ENCODE results near the gene NOTCH1. TPM values are rescaled to one million over a fixed set of nuclear protein-coding genes. Genes with fewer than 3 reads are reported as not detected.

Gene NOTCH1
- total RNA-seq, 4 donors from 2014 or later: 32.0 to 40.8 (median 36.2) TPM

GRCh38 chr9:136522314-136523237 is 23.3 kb downstream of the NOTCH1 start:
- no peaks in the 10 kb centered on the region for H3K27me3 ChIP-seq
- 72 to 85% methylated on average over 3 to 5 of the region's 59 CpGs for WGBS, 2 donors
- peaks cover 0 to 52% (median 23%) of the 10 kb centered on the region in 3 donors for H3K4me1 ChIP-seq
- intact Hi-C loops (cut with DNase I): no loop called here
- H3K9me3 ChIP-seq: no peaks in the 10 kb centered on the region
- no peak overlapping the region for H3K4me3 ChIP-seq
- no peak for TF ChIP-seq POLR2A (IDR thresholded peaks at IDR 0.05)
- no peak for TF ChIP-seq CTCF (IDR thresholded peaks at IDR 0.05)
- peaks cover 32 to 64% (median 33%) of the 10 kb centered on the region in 3 donors for H3K36me3 ChIP-seq
- no peak for DNase-seq
- peak overlapping the region in 2 of 4 donors; percentile 6 to 28 for H3K27ac ChIP-seq

DNA sequence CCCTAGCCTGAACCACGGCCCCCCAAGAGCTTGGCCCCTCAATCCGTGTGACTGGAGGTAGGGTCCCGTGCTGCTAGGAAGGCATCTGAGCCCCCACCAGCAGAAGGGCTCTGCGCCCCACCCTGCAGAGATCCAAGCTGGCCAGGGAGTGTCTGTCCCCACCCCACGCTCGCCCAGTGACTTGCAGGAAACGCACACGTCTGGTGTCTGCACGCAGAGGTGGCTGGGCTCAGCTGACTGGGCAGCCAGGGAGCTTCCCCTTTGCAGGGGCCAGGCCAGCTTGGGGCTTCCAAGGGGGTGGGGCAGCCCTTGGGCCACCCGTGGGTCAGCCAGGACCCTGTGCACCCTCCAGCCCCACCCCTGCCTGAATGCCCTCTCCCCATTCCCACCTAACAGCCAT is 24.3 kb downstream of the NOTCH1 start:
- peaks cover 39 to 75% (median 43%) of the 10 kb centered on the region in 3 donors for H3K36me3 ChIP-seq
- no peak for TF ChIP-seq POLR2A (IDR thresholded peaks at IDR 0.05)
- no peak for TF ChIP-seq CTCF (IDR thresholded peaks at IDR 0.05)
- no peaks in the 10 kb centered on the region for H3K9me3 ChIP-seq
- peaks cover 0 to 51% (median 14%) of the 10 kb centered on the region in 3 donors for H3K4me1 ChIP-seq
- no peak for DNase-seq
- H3K4me3 ChIP-seq: no peak overlapping the region
- H3K27ac ChIP-seq: peak overlapping the region in 1 of 4 donors; percentile 44
- H3K27me3 ChIP-seq: no peaks in the 10 kb centered on the region
- intact Hi-C loops (cut with DNase I): no loop called here
- WGBS, 2 donors: 22 to 67% methylated on average over 1 of the region's 10 CpGs

DNA sequence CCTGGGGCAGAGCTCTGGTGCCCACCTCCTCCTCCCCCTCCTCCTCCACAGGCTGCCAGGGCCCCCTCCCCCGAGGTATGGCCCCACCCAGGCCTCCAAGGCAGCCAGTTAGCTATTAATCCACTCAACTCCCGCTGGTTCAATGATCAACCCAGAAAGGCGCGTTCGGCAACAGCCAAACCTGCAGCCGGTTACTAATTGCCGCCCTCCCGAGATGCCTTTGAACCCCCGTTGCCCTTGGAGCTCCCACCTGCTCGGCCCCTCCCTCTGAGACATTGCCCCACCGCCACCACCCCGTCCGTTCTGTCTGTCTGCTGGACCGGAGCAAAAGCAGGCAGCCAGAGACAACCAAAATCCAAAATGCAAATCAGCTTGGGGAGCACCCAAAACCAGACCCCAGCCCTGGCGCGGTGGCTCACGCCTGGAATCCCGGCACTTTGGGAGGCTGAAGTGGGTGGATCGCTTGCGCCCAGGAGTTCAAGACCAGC is 25.8 kb downstream of the NOTCH1 start:
- intact Hi-C loops (cut with DNase I): no loop called here
- H3K27ac ChIP-seq: no peak overlapping the region
- DNase-seq: no peak
- H3K36me3 ChIP-seq: peaks cover 52 to 89% (median 58%) of the 10 kb centered on the region in 3 donors
- no peaks in the 10 kb centered on the region for H3K9me3 ChIP-seq
- H3K4me1 ChIP-seq: peaks cover 0 to 37% (median 3%) of the 10 kb centered on the region in 3 donors
- 86 to 92% methylated on average over 8 to 15 of the region's 20 CpGs for WGBS, 2 donors
- no peak for TF ChIP-seq CTCF (IDR thresholded peaks at IDR 0.05)
- no peak for TF ChIP-seq POLR2A (IDR thresholded peaks at IDR 0.05)
- no peak overlapping the region for H3K4me3 ChIP-seq
- no peaks in the 10 kb centered on the region for H3K27me3 ChIP-seq

DNA sequence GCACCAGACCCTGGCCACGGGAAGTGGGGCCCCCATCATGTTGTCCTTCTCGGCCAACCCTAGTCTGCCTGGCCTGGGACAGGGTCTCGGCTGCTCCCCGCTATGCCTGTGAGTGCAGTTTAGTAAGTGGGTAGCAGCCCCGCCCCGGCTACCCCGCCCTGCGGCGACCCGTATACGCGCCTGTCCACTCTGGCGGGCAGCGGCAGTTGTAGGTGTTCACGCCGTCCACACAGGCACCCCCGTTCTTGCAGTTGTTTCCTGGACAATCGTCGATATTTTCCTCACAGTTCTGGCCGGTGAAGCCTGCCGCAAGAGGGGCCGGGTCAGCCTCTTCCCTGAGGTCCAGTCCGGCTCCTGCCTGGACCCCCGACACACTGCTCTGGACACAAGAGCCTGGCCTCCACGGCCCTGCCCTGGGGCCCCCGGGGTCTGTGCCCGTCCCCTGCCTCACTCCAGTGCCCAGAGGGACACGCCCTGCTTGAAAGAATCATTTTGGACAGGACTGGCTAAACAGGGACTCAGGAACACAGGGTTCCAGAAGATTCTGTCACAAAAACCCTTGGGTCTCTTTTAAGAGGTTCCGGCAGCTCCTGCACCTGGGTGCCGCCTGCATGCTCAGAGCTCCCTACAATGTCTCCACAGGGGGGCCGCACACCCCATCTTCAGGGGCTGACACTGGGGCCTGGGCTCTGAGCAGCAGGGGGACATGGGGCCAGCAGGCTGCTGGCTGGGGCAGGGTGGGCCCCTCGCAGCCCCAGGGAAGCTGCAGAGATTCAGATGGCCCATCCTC is 26.4 kb downstream of the NOTCH1 start:
- TF ChIP-seq CTCF (IDR thresholded peaks at IDR 0.05): no peak
- TF ChIP-seq POLR2A (IDR thresholded peaks at IDR 0.05): no peak
- Histone ChIP-seq H3K36me3 (peaks cover 59 to 95% (median 64%) of the 10 kb centered on the region in 3 donors), H3K4me3 (no peak overlapping the region), H3K4me1 (peaks cover 0 to 34% (median 0%) of the 10 kb centered on the region in 3 donors), H3K9me3 (no peaks in the 10 kb centered on the region), H3K27me3 (no peaks in the 10 kb centered on the region), H3K27ac (no peak overlapping the region)
- DNase-seq: no peak
- 88% methylated on average over 6 to 8 of the region's 32 CpGs for WGBS, 2 donors
- intact Hi-C loops (cut with DNase I): no loop called here
